A549 treated with Mapracorat at 1 μM for 4 hours (cell line): ENCODE data around the gene NDUFB8. TPM values are rescaled to one million over a fixed set of nuclear protein-coding genes. Genes with fewer than 3 reads are reported as not detected.

Source experiments
- total RNA-seq: library from RNA; stranded (reverse); fragments of 200-300 nt; extraction: Qiagen RNA extraction; gene quantifications from 5 replicates; pipeline ENCODE4 v1.2.3, GENCODE V29; 2022

NDUFB8 gene
- total RNA-seq = 265 to 289 TPM (median 277 TPM) in 5 replicates

DNA sequence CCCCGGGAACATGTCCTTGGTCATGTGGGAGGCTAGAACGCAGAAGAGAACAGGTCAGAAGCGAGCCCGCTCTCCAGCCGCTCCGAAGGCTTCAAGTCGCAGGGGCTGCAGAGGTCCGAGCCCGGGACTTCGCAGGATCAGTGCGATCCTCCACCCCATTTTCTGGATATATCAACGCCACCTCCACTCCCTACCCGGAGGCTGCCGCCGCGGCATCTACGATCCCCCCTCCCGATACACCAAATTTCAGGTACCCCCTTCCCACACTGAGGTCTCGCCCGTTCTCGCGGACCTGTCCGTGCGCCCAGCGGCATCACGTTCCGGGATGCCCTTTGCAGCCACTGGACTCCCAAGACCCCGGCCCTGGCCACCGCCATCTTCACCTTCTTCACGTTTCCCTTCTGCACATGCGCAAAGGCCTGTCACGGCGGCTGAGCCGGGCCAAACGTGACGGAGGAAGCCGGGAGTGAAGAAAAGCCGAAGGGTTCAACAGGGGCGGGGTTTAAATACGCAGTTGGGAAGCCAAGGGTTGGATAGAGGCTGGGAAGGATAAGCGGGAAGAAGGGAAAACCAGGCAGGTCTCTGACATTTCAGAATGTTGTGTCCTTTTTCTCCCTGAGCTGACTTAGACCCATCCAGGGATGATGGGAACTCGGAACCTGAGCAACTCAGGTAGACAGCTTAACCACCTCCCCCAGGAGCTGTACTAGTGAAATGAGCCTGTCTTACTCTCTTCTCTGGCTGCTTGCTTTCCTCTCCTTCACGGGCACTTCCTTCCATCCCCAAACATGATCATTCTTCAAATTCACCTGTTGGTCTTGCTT lies at the start of gene NDUFB8:
Gene NDUFB8, minus strand, starts transcription at position 397 of the 824 bp plus-strand sequence. Its CDS starts 20 bp downstream, at position 377.

DNA sequence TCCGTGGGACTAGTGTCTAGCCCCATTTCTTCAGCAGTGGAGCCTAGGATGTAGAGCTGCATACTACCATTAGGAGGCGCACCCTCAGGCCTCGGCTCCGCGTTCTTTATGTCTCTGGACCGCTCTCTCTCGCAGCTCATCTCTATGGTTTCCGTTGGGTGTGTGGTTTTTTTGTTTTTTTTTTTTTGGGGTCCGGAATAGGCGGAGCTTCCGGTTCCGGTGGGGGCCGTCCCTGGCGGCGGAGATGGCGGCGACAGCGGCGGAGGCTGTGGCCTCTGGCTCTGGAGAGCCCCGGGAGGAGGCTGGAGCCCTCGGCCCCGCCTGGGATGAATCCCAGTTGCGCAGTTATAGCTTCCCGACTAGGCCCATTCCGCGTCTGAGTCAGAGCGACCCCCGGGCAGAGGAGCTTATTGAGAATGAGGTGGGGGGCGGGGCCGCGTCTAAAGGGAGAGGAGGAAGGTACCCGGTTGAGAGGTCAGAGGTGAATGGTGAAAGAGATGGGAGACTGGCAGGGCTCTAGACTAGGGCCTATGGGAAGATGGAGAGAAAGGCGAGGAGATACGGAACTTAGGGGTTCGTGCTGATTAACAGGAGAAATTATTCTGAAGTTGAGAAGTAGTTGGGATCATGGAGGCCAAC lies 6.2 kb upstream of the NDUFB8 start, which contains the start of gene HIF1AN:
Gene HIF1AN, plus strand, starts transcription at position 229 of the 639 bp plus-strand sequence. Its CDS starts 16 bp downstream, at position 245.

DNA sequence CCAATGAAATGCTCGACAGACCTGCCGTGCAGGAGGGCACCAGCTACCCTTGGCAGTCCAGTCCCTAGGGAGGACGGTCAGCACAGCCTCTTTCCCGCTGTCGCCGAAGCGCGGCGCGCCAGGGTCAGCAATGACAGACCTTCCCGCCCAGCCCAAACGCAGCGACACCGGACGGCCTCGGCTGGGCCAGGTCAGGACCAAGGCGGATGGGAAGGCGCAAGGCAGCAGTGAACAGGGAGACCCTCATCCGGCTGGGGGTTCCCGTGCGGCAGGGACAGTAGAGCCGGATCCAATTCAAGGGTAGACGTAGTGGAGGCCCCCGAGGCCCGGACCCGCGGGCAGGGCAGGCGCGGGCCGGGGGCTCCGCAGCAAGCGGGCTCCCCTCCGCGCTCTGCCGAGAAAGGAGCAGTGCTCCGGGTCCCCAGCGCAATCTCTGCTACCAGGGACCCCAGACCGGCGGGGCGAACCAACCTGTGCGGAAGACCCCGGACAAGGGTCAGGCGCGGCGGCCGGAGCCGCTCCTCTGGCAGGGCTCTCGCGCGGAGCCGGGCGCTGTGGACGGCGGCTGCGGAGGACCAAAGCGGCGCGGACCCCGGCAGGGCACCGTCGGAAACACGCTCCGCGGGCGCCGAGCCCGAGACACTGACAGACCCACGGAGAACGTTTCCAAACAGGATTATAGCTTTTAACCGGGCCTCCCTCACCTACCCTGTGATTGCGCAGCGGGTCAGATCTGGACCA lies 10.2 kb downstream of the NDUFB8 start, which contains the start of gene SEC31B:
Gene SEC31B, minus strand, starts transcription at position 551 of the 741 bp plus-strand sequence. CDS start 2,909 bp downstream, outside the sequence.

Other genes starting within 250 kb of the NDUFB8 start
- 87.0 to 112 TPM (median 99.2 TPM) in 5 replicates for gene BLOC1S2, start 243.2 kb downstream of the NDUFB8 start, total RNA-seq
- gene PKD2L1, start 199.6 kb downstream of the NDUFB8 start, total RNA-seq = 0.06 to 0.21 TPM (median 0.09 TPM) in 5 replicates
- 130 to 179 TPM (median 166 TPM) in 5 replicates for gene SCD, start 182.6 kb downstream of the NDUFB8 start, total RNA-seq
- 0.06 TPM in 1 of 5 replicates, not detected in the others for gene WNT8B, start 66.9 kb downstream of the NDUFB8 start, total RNA-seq
- 1.6 to 2.7 TPM (median 1.9 TPM) in 5 replicates for gene SEC31B, start 10.0 kb downstream of the NDUFB8 start, total RNA-seq
- 11.9 to 18.3 TPM (median 17.8 TPM) in 5 replicates for gene HIF1AN, start 6.1 kb upstream of the NDUFB8 start, total RNA-seq
- 0.08 to 0.43 TPM (median 0.20 TPM) in 5 replicates for gene PAX2, start 215.7 kb upstream of the NDUFB8 start, total RNA-seq